ENCODE data around the gene ABHD6.
"Not testable (repeated sequence)": the region's sequence is repeated elsewhere in the genome, so short reads cannot be mapped to it uniquely, and the experiment has no call there.

Gene ABHD6

GRCh38 chr3:58322793-58323192 lies 85.2 kb downstream of the ABHD6 start:
- no peak for DNase-seq (ENCODE audit: low read depth in 2 of 2)

GRCh38 chr3:58323529-58324390 lies 86.2 kb downstream of the ABHD6 start:
- no peak for DNase-seq (ENCODE audit: low read depth in 2 of 2)

- no peak for DNase-seq (ENCODE audit: low read depth in 2 of 2)
Observed at GRCh38 chr3:58324391-58325390, 87.1 kb downstream of the ABHD6 start.

GRCh38 chr3:58325525-58325992 lies 88.0 kb downstream of the ABHD6 start:
- DNase-seq (ENCODE audit: low read depth in 2 of 2) = no peak

- DNase-seq (ENCODE audit: low read depth in 2 of 2) = no peak
Observed at GRCh38 chr3:58326267-58326900, 88.8 kb downstream of the ABHD6 start.

- DNase-seq (ENCODE audit: low read depth in 2 of 2) = no peak
Observed at GRCh38 chr3:58329150-58329921, 91.7 kb downstream of the ABHD6 start.

- no peak for DNase-seq (ENCODE audit: low read depth in 2 of 2)
Observed at GRCh38 chr3:58329922-58330413, 92.4 kb downstream of the ABHD6 start.

GRCh38 chr3:58331593-58332152 lies 94.1 kb downstream of the ABHD6 start:
- DNase-seq (ENCODE audit: low read depth in 2 of 2) = no peak

- DNase-seq (ENCODE audit: low read depth in 2 of 2) = peak; percentile 51 to 55
Observed at GRCh38 chr3:58332575-58333188, 95.1 kb downstream of the ABHD6 start, which contains the start of gene PXK. Gene PXK, plus strand, starts transcription at chr3:58332892. Its CDS starts 97 bp downstream, at chr3:58332989.

- no peak for DNase-seq (ENCODE audit: low read depth in 2 of 2)
Observed at GRCh38 chr3:58333206-58334012, 95.8 kb downstream of the ABHD6 start.

GRCh38 chr3:58334013-58334321 lies 96.4 kb downstream of the ABHD6 start:
- DNase-seq (ENCODE audit: low read depth in 2 of 2) = no peak

GRCh38 chr3:58334506-58334884 lies 96.9 kb downstream of the ABHD6 start:
- no peak for DNase-seq (ENCODE audit: low read depth in 2 of 2)

GRCh38 chr3:58335652-58335947 lies 98.0 kb downstream of the ABHD6 start:
- no peak for DNase-seq (ENCODE audit: low read depth in 2 of 2)

- no peak for DNase-seq (ENCODE audit: low read depth in 2 of 2)
Observed at GRCh38 chr3:58336135-58336882, 98.7 kb downstream of the ABHD6 start.

- DNase-seq (ENCODE audit: low read depth in 2 of 2) = no peak
Observed at GRCh38 chr3:58337190-58337589, 99.6 kb downstream of the ABHD6 start.

GRCh38 chr3:58339146-58339545 lies 101.6 kb downstream of the ABHD6 start:
- not testable (repeated sequence) for DNase-seq (ENCODE audit: low read depth in 2 of 2)

- DNase-seq (ENCODE audit: low read depth in 2 of 2) = no peak
Observed at GRCh38 chr3:58340594-58341244, 103.1 kb downstream of the ABHD6 start.

GRCh38 chr3:58341376-58341775 lies 103.8 kb downstream of the ABHD6 start:
- no peak for DNase-seq (ENCODE audit: low read depth in 2 of 2)
